Calu3 (cell line): ENCODE results near the gene SS18L1. TPM values are rescaled to one million over a fixed set of nuclear protein-coding genes. Genes with fewer than 3 reads are reported as not detected.

ENCODE experiments used
- BruUV-seq: library from RNA; stranded (reverse); fragments of 400-500 nt; replicated peaks from 2 replicates; lab custom pipeline; 2021; lab: Mats Ljungman, UMichigan
- CTCF ChIA-PET: fragments of 300-600 bp; sonication (Branson Sonifier 250); formaldehyde crosslinking; loops from one replicate; lab custom pipeline; 2022; ENCODE audit warnings: antibody characterized with exemption; lab: Charles Lee
- DNase-seq: peaks from one replicate; pipeline ENCODE4 v3.0.0; 2022
- H3K27ac Mint-ChIP-seq: one replicate; pipeline ENCODE4 v1.8.0; 2022; ENCODE audit warnings: mixed read lengths; ENCODE audit not compliant: unreplicated experiment
- H3K27me3 Mint-ChIP-seq: one replicate; pipeline ENCODE4 v1.8.0; 2022; ENCODE audit warnings: mixed read lengths; ENCODE audit not compliant: unreplicated experiment
- H3K36me3 Mint-ChIP-seq: one replicate; pipeline ENCODE4 v1.8.0; 2022; ENCODE audit warnings: mild to moderate bottlenecking, moderate library complexity, mixed read lengths; ENCODE audit not compliant: insufficient read depth, unreplicated experiment
- H3K4me1 Mint-ChIP-seq: one replicate; pipeline ENCODE4 v1.8.0; 2022; ENCODE audit warnings: mild to moderate bottlenecking, low read depth, mixed read lengths; ENCODE audit not compliant: unreplicated experiment
- H3K4me3 Mint-ChIP-seq: one replicate; pipeline ENCODE4 v1.8.0; 2022; ENCODE audit warnings: mild to moderate bottlenecking, low read depth, moderate library complexity, mixed read lengths; ENCODE audit not compliant: unreplicated experiment
- H3K9me3 Mint-ChIP-seq: one replicate; pipeline ENCODE4 v1.8.0; 2022; ENCODE audit warnings: low read depth, mixed read lengths; ENCODE audit not compliant: unreplicated experiment
- CTCF ChIP-seq: fragments of 200-600 bp; IDR thresholded peaks from one replicate; pipeline ENCODE4 v1.8.0; 2022; ENCODE audit warnings: antibody characterized with exemption; ENCODE audit not compliant: unreplicated experiment
- intact Hi-C: fragments of 100-400 bp; cut with micrococcal nuclease; formaldehyde crosslinking; loops from one replicate; pipeline ENCODE4 v1.10.0; 2022; ENCODE audit not compliant: unreplicated experiment
- total RNA-seq: library from RNA; stranded (reverse); gene quantifications from 2 replicates; pipeline ENCODE4 v1.2.3, GENCODE V29; 2022

SS18L1 gene
- total RNA-seq, 1 experiment from 2014 or later = 47.4 TPM

GRCh38 chr20:62121776-62122653, 21.6 kb upstream of the SS18L1 start, which contains the start of gene LSM14B:
LSM14B (plus strand) TSS chr20:62122475; CDS start chr20:62122667, 192 bp downstream.
- Mint-ChIP-seq H3K9me3 (no peaks in the 10 kb centered on the region), H3K4me3 (peak within 1 kb of the TSS; percentile 81), H3K36me3 (peaks cover 73% of the 10 kb centered on the region), H3K27me3 (peaks cover 38% of the 10 kb centered on the region), H3K27ac (peak within 1 kb of the TSS; percentile 82), H3K4me1 (peaks cover 16% of the 10 kb centered on the region)
- intact Hi-C loops = loop anchor here (5.0 kb wide), 2 partner anchors 55 to 110 kb away; partner anchors contain the start of gene TAF4
- peak; percentile 100 for DNase-seq
- no TSS peak for BruUV-seq
- TF ChIP-seq CTCF = no peak
- CTCF ChIA-PET = interaction anchor here (0.6 to 1.5 kb wide), 7 partner anchors 9 to 111 kb away, joined by 3 to 8 read pairs (median 3); no protein-coding TSS in a partner anchor

GRCh38 chr20:62122654-62123449, 20.7 kb upstream of the SS18L1 start:
- intact Hi-C loops = loop anchor here (5.0 kb wide), 2 partner anchors 56 to 111 kb away; partner anchors contain the start of gene TAF4
- CTCF ChIA-PET = interaction anchor here (0.9 to 1.5 kb wide), 3 partner anchors 24 to 112 kb away, joined by 3 to 7 read pairs (median 3); no protein-coding TSS in a partner anchor
- Mint-ChIP-seq H3K4me1 (peaks cover 16% of the 10 kb centered on the region), H3K4me3 (peak overlapping the region; percentile 81), H3K36me3 (peaks cover 82% of the 10 kb centered on the region), H3K27ac (peak overlapping the region; percentile 53), H3K9me3 (no peaks in the 10 kb centered on the region), H3K27me3 (peaks cover 30% of the 10 kb centered on the region)
- no TSS peak for BruUV-seq
- no peak for TF ChIP-seq CTCF
- DNase-seq = peak; percentile 84

DNA sequence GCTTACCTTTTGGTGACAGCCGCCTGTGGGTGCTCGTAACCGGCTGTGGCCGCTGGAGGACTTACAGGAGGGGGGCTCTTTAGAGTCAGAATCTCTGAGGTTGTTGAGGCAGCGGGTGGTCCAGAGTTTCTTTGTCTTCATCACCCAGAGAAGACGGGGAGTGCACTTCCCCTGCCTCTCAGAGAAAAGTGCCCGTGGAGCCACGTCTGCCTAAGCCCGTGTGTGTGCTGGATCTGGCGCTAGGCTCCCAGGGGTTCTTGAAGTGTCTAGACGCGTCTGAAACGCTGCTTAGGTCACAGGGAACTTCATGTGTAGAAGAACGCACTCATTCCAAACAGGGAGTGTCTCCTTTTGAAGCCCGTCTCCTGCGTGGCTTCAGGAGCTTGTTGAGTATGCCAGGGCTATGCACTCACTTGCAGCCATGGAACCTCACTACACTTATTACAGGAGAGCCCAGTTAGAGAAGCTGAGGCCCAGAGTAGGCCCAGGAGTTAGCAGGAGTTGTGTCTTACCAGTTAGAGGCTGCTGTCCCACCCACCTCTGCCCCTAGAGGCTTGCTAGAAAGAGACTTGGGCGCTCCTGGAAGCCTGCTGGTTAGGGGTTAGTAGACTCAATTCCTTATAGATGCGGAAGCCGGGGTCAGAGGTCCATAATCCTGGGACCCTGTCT, 20.0 kb upstream of the SS18L1 start:
- CTCF ChIA-PET = interaction anchor here (1.0 kb wide), 1 partner anchor 112 kb away, joined by 3 read pairs; no protein-coding TSS in a partner anchor
- TSS peak; percentile 21 for BruUV-seq
- TF ChIP-seq CTCF = no peak
- H3K9me3 Mint-ChIP-seq = no peaks in the 10 kb centered on the region
- H3K36me3 Mint-ChIP-seq = peaks cover 87% of the 10 kb centered on the region
- peak overlapping the region; percentile 53 for H3K27ac Mint-ChIP-seq
- intact Hi-C loops = loop anchor here (5.0 kb wide), 2 partner anchors 56 to 111 kb away; partner anchors contain the start of gene TAF4
- peaks cover 22% of the 10 kb centered on the region for H3K27me3 Mint-ChIP-seq
- H3K4me1 Mint-ChIP-seq = peaks cover 16% of the 10 kb centered on the region
- peak overlapping the region; percentile 81 for H3K4me3 Mint-ChIP-seq
- no peak for DNase-seq
